Transverse colon (tissue), 4 donors: ENCODE data around the gene NFATC4. TPM values are rescaled to one million over a fixed set of nuclear protein-coding genes. Genes with fewer than 3 reads are reported as not detected.

Source experiments
- DNase-seq: peaks from one replicate; pipeline ENCODE4 v3.0.0-alpha.2; 2019
- H3K27ac ChIP-seq, 4 donors: fragments of 200-600 bp; sonication (generic); 2 replicates each; pipeline ENCODE4 v1.5.1; 2016 to 2018; ENCODE audit warnings: inconsistent platforms in 4 of 4
- H3K27me3 ChIP-seq: fragments of 200-600 bp; sonication (generic); 2 replicates; pipeline ENCODE4 v1.5.1; 2017; ENCODE audit warnings: inconsistent platforms
- H3K36me3 ChIP-seq, 4 donors: fragments of 200-600 bp; sonication (generic); 2 replicates each; pipeline ENCODE4 v1.5.1; 2017 to 2019; ENCODE audit warnings: inconsistent platforms in 4 of 4
- H3K4me1 ChIP-seq, 4 donors: fragments of 200-600 bp; sonication (generic); 2 replicates each; pipeline ENCODE4 v1.5.1; 2017 to 2020; ENCODE audit warnings: inconsistent platforms in 4 of 4
- H3K4me3 ChIP-seq, 4 donors: fragments of 200-600 bp; sonication (generic); 1 replicate in 1 of 4; 2 replicates in 3 of 4; pipeline versions ENCODE4 v1.5.1 to v1.6.1; 2017 to 2019; ENCODE audit warnings: inconsistent platforms in 4 of 4
- H3K9me3 ChIP-seq, 2 donors: fragments of 200-600 bp; sonication (generic); 2 replicates each; pipeline ENCODE4 v1.5.1; 2017 to 2019; ENCODE audit warnings: inconsistent platforms in 2 of 2
- EP300 ChIP-seq: sonication (generic); formaldehyde crosslinking; IDR thresholded peaks from one replicate; pipeline ENCODE4 v1.6.1; 2017; ENCODE audit warnings: antibody characterized with exemption, low read depth
- POLR2A ChIP-seq: fragments of 450-650 bp; IDR thresholded peaks from one replicate; pipeline ENCODE4 v1.6.1; 2016; ENCODE audit warnings: antibody characterized with exemption, mild to moderate bottlenecking, moderate library complexity
- POLR2AphosphoS5 ChIP-seq, 3 donors: sonication (generic); formaldehyde crosslinking; IDR thresholded peaks; one replicate each; pipeline ENCODE4 v1.6.1; 2016; ENCODE audit warnings: antibody characterized with exemption in 3 of 3
- WGBS, 2 donors: methylation state at CpG; one replicate each; pipeline ENCODE4 v1.1.5; 2018; ENCODE audit warnings: low coverage in 1 of 2; 5-methylcytosine and 5-hydroxymethylcytosine counted together
- in situ Hi-C, 4 donors: fragments of 200-750 bp; cut with MboI; loops; one replicate each; pipeline versions ENCODE4 v1.15.0 to v1.15.1; 2017; ENCODE audit warnings: low sequenced_read_pairs in 3 of 4, low pct_ligation_motif_present in 1 of 4, low pct_unique_long_range_greater_than_20kb in 1 of 4
- intact Hi-C: fragments of 100-400 bp; cut with DNase I; formaldehyde crosslinking; loops from one replicate; pipeline ENCODE4 v1.15.1; 2023; ENCODE audit warnings: low total_unique reads
- total RNA-seq, 4 donors: library from RNA; depleted of rRNA; stranded (reverse); fragments of >200 nt; gene quantifications; one replicate each; pipeline ENCODE4 v1.1.0, GENCODE V29; 2016
- TF ChIP-seq, protein P1 (sequence below), 5 experiments: fragments of 200-600 bp in 3 of 5; fragments of 450-650 bp in 2 of 5; sonication (generic) in 3 of 5; IDR thresholded peaks; 1 replicate in 2 of 5; 2 replicates in 3 of 5; pipeline ENCODE4 v1.5.1; 2016 to 2017; ENCODE audit warnings: antibody characterized with exemption in 5 of 5, inconsistent platforms in 3 of 5, mild to moderate bottlenecking in 2 of 5, moderate library complexity in 1 of 5

Gene NFATC4
- total RNA-seq, 4 donors from 2014 or later = 13.4 to 58.0 (median 20.9) TPM

GRCh38 chr14:24414077-24414476 lies 46.1 kb downstream of the NFATC4 start:
- intact Hi-C loops = no loop called here
- H3K36me3 ChIP-seq = no peaks in the 10 kb centered on the region
- H3K9me3 ChIP-seq = no peaks in the 10 kb centered on the region
- no peak overlapping the region for H3K4me3 ChIP-seq
- H3K4me1 ChIP-seq = peaks cover 4 to 12% (median 8%) of the 10 kb centered on the region in 4 donors
- in situ Hi-C loops = no loop called here
- 95% methylated on average over 1 of the region's 1 CpG; no CpG with 5 or more reads in 1 of the 2 donors for WGBS, 2 donors
- DNase-seq = no peak
- no peak overlapping the region for H3K27ac ChIP-seq
- no peaks in the 10 kb centered on the region for H3K27me3 ChIP-seq
- TF ChIP-seq POLR2AphosphoS5 (IDR thresholded peaks at IDR 0.05) (no peak), POLR2A (no peak)
- TF ChIP-seq, protein P1, sequence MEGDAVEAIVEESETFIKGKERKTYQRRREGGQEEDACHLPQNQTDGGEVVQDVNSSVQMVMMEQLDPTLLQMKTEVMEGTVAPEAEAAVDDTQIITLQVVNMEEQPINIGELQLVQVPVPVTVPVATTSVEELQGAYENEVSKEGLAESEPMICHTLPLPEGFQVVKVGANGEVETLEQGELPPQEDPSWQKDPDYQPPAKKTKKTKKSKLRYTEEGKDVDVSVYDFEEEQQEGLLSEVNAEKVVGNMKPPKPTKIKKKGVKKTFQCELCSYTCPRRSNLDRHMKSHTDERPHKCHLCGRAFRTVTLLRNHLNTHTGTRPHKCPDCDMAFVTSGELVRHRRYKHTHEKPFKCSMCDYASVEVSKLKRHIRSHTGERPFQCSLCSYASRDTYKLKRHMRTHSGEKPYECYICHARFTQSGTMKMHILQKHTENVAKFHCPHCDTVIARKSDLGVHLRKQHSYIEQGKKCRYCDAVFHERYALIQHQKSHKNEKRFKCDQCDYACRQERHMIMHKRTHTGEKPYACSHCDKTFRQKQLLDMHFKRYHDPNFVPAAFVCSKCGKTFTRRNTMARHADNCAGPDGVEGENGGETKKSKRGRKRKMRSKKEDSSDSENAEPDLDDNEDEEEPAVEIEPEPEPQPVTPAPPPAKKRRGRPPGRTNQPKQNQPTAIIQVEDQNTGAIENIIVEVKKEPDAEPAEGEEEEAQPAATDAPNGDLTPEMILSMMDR (IDR thresholded peaks at IDR 0.05) = no peak

- H3K27ac ChIP-seq = no peak overlapping the region
- DNase-seq = no peak
- H3K36me3 ChIP-seq = no peaks in the 10 kb centered on the region
- H3K9me3 ChIP-seq = no peaks in the 10 kb centered on the region
- H3K27me3 ChIP-seq = no peaks in the 10 kb centered on the region
- in situ Hi-C loops (no loop called here), intact Hi-C loops (no loop called here)
- 86 to 88% methylated on average over 8 to 15 of the region's 15 CpGs for whole genome bisulfite sequencing, 2 donors
- peaks cover 4 to 12% (median 8%) of the 10 kb centered on the region in 4 donors for H3K4me1 ChIP-seq
- TF ChIP-seq, protein P1 (IDR thresholded peaks at IDR 0.05) = no peak
- TF ChIP-seq POLR2A = no peak
- TF ChIP-seq POLR2AphosphoS5 (IDR thresholded peaks at IDR 0.05) = no peak
- no peak for TF ChIP-seq EP300
- H3K4me3 ChIP-seq = no peak overlapping the region
These were observed 46.9 kb downstream of the NFATC4 start for GRCh38 chr14:24414732-24415420.

DNA sequence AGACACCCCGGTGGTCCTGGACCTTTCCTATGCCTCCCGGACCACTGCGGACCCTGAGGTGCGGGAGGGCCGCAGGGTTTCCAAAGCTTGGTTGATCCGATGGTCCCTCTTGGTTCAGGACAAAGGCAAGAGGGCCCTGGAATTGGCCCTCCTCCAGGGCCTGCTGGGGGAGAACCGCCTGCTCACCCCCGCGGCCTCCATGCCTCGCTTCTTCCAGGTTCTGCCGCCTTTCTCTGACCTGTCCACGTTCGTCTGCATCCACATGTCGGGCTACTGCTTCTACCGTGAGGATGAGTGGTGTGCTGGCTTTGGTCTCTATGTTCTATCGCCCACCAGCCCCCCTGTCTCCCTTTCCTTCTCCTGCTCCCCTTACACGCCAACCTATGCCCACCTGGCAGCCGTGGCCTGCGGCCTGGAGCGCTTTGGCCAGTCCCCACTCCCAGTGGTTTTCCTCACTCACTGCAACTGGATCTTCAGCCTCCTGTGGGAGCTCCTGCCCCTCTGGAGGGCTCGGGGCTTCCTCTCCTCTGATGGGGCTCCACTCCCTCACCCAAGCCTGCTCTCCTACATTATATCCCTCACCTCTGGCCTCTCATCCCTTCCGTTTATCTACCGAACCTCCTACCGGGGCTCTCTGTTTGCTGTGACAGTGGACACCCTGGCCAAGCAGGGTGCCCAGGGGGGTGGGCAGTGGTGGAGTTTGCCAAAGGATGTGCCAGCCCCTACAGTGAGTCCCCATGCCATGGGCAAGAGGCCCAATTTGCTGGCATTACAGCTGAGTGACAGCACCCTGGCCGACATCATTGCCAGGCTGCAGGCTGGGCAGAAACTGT lies 47.7 kb downstream of the NFATC4 start:
- Histone ChIP-seq H3K4me1 (peaks cover 4 to 12% (median 8%) of the 10 kb centered on the region in 4 donors), H3K9me3 (no peaks in the 10 kb centered on the region), H3K27me3 (no peaks in the 10 kb centered on the region), H3K4me3 (no peak overlapping the region), H3K27ac (no peak overlapping the region), H3K36me3 (no peaks in the 10 kb centered on the region)
- no peak for DNase-seq
- intact Hi-C loops (no loop called here), in situ Hi-C loops (no loop called here)
- TF ChIP-seq POLR2AphosphoS5 (IDR thresholded peaks at IDR 0.05) (no peak), POLR2A (no peak), EP300 (no peak)
- TF ChIP-seq, protein P1 (IDR thresholded peaks at IDR 0.05) = no peak
- 69 to 89% methylated on average over 3 to 25 of the region's 25 CpGs for WGBS, 2 donors

GRCh38 chr14:24416254-24416931 lies 48.4 kb downstream of the NFATC4 start:
- no peak for TF ChIP-seq POLR2AphosphoS5 (IDR thresholded peaks at IDR 0.05)
- TF ChIP-seq, protein P1 (IDR thresholded peaks at IDR 0.05) = no peak
- TF ChIP-seq EP300 = no peak
- TF ChIP-seq POLR2A = no peak
- H3K4me1 ChIP-seq = peaks cover 4 to 12% (median 8%) of the 10 kb centered on the region in 4 donors
- no peak for DNase-seq
- intact Hi-C loops (no loop called here), in situ Hi-C loops (no loop called here)
- no peaks in the 10 kb centered on the region for H3K27me3 ChIP-seq
- H3K36me3 ChIP-seq = no peaks in the 10 kb centered on the region
- 79% methylated on average over 18 of the region's 19 CpGs; no CpG with 5 or more reads in 1 of the 2 donors for WGBS, 2 donors
- no peak overlapping the region for H3K4me3 ChIP-seq
- H3K9me3 ChIP-seq = no peaks in the 10 kb centered on the region
- H3K27ac ChIP-seq = no peak overlapping the region
